Muscle of leg (tissue), 11 donors: Measurements from ENCODE around the gene RAB11FIP3. TPM values are rescaled to one million over a fixed set of nuclear protein-coding genes. Genes with fewer than 3 reads are reported as not detected.
A peak's percentile ranks its signal among the peaks of the same experiment; 100 is the strongest.

Experiments
- DNase-seq: peaks from one replicate; pipeline ENCODE4 v3.0.0; 2013
- H3K27ac ChIP-seq: one replicate; pipeline ENCODE4 v1.5.1; 2013; ENCODE audit warnings: mild to moderate bottlenecking, low read length, control low read depth
- H3K27me3 ChIP-seq: one replicate; pipeline ENCODE4 v1.6.1; 2013; ENCODE audit warnings: low read length; ENCODE audit not compliant: control insufficient read depth, insufficient read depth
- H3K36me3 ChIP-seq: one replicate; pipeline ENCODE4 v1.6.1; 2013; ENCODE audit warnings: low read length; ENCODE audit not compliant: control insufficient read depth, insufficient read depth
- H3K4me1 ChIP-seq: one replicate; pipeline ENCODE4 v1.6.1; 2013; ENCODE audit warnings: low read length; ENCODE audit not compliant: control insufficient read depth, insufficient read depth
- H3K4me3 ChIP-seq: one replicate; pipeline ENCODE4 v1.5.1; 2013; ENCODE audit warnings: low read length, control low read depth
- H3K9me3 ChIP-seq: replicated peaks from 2 replicates; pipeline ENCODE4 v1.6.1; 2013; ENCODE audit warnings: low read depth, low read length; ENCODE audit not compliant: control insufficient read depth
- WGBS: methylation state at CpG from one replicate; pipeline ENCODE4 v1.1.5; 2013; ENCODE audit warnings: missing lambda C conversion rate; ENCODE audit not compliant: insufficient coverage; 5-methylcytosine and 5-hydroxymethylcytosine counted together
- polyA plus RNA-seq, 8 donors: library from polyadenylated mRNA; unstranded; fragments of 120-200 nt; gene quantifications; one replicate each; pipeline versions ENCODE4 v1.2.1 to v1.2.3, GENCODE V29; 2013; ENCODE audit warnings: inconsistent platforms in 1 of 8, low replicate concordance in 1 of 8; ENCODE audit not compliant: insufficient read length in 8 of 8, insufficient read depth in 1 of 8
- total RNA-seq: library from RNA; stranded (reverse); fragments of 120-200 nt; gene quantifications from one replicate; pipeline ENCODE4 v1.2.4, GENCODE V29; 2013

RAB11FIP3 gene
- total and polyA plus RNA-seq, 9 donors = 13.9 to 35.8 (median 28.0) TPM

DNA sequence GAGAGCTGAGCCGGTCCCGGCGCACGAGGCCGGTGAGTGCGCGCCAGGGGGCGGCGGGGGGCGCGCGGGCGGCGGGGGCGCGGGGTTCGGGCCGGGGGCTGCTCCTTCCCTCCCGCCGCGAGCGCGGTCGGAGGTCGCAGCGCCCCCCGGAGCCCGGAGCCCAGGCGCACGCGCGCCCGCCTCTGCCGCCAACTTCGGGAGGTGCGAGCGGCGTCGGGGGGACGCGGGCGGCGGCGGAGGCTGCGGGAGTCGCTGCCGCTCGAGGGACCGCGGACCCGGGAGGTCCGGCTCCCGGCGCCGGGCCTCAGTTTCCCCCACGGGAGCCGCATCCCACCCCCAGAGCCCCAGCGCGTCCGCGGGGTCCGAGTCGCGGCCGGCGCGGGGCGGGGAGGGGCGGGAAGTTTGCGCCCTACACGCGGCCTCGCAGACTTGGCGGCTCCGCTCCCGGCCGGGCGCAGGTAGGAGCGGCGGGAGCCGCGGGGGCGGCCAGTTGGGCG lies 134.8 kb downstream of the RAB11FIP3 start, which contains the start of gene PRR35:
Gene PRR35 (plus strand): TSS at position 191 of the 497 bp plus-strand sequence. CDS start 2,901 bp downstream, outside the sequence.
- DNase-seq = no peak
- no peaks in the 10 kb centered on the region for H3K36me3 ChIP-seq
- H3K4me1 ChIP-seq = peaks cover 43% of the 10 kb centered on the region
- WGBS = under 1% methylated on average over 81 of the region's 84 CpGs
- H3K27ac ChIP-seq = no peak within 1 kb of the TSS
- no peak within 1 kb of the TSS for H3K4me3 ChIP-seq
- no peaks in the 10 kb centered on the region for H3K9me3 ChIP-seq
- peaks cover 59% of the 10 kb centered on the region for H3K27me3 ChIP-seq

GRCh38 chr16:560701-561412 lies 135.4 kb downstream of the RAB11FIP3 start:
- 30% methylated on average over 21 of the region's 54 CpGs for WGBS
- H3K9me3 ChIP-seq = no peaks in the 10 kb centered on the region
- H3K27me3 ChIP-seq = peaks cover 59% of the 10 kb centered on the region
- no peak overlapping the region for H3K27ac ChIP-seq
- no peak for DNase-seq
- H3K4me1 ChIP-seq = peaks cover 43% of the 10 kb centered on the region
- H3K4me3 ChIP-seq = no peak overlapping the region
- no peaks in the 10 kb centered on the region for H3K36me3 ChIP-seq

DNA sequence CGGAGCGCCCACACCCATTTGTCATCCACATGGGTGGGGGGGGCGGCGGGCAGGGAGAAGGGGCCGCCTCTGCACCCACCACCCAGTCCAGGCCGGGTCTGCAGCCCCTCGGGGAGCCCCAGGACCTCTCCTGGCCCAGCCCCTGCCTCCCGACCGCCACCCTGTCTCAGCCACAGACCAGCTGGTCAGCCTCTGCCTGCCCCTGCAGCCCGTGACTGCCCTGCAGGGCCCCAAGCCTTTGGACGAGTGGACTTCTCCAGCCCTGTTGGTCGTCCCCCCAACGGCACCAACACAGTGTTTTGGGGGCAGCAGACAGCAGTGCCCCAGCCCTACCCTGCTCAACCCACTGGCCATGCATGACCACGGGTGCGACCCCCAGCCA lies 136.0 kb downstream of the RAB11FIP3 start:
- Histone ChIP-seq H3K36me3 (no peaks in the 10 kb centered on the region), H3K9me3 (no peaks in the 10 kb centered on the region), H3K27me3 (peaks cover 59% of the 10 kb centered on the region), H3K27ac (no peak overlapping the region), H3K4me3 (no peak overlapping the region), H3K4me1 (peaks cover 43% of the 10 kb centered on the region)
- WGBS = 47% methylated on average over 7 of the region's 15 CpGs
- no peak for DNase-seq

DNA sequence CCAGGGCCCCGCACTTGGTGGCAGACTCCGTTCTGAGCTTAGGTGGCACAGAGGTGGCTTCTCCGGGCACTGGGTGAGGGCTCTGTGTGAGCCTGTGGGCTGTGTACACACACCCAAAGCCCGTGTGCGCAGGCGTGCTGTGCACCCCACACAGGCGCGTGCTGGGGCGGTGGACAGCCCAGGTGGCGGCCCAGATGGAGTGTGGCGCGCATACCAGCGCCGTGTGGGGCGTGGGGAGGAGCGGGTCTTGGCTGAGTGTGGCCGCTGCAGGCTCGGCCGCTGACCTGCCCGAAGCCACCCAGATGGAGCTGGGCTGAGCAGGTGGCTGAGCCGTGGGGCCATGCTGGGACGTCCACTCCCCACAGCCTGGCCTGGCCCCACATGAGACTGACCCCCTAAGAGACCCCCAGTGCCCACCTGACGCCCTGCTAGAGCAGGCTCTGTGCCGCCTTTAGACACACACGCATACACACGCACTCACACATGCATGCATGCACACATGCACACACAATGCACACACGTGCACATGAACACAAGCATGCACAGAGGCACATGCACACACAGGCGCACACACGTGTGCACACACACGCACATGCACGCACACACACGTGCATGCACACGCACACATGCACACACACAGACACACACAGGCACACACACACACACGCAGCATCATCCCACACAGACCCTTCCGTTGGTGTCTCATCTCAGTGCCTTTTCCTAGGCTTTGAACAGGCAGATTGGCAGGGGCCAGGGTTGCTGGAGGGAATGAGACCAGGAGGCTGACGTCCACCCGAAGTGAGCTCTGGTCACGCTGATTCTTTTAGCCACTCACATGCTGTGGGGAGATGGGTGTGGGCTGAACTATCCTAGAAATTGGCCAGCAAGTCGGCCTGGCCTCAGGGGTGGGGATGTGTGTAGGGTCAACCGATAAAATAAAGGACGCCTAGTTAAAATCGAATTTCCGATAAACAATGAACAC lies 136.8 kb downstream of the RAB11FIP3 start:
- Histone ChIP-seq H3K9me3 (no peaks in the 10 kb centered on the region), H3K36me3 (no peaks in the 10 kb centered on the region), H3K27ac (no peak overlapping the region), H3K27me3 (peaks cover 56% of the 10 kb centered on the region), H3K4me3 (no peak overlapping the region), H3K4me1 (peaks cover 46% of the 10 kb centered on the region)
- 77% methylated on average over 24 of the region's 43 CpGs for WGBS
- DNase-seq = no peak

- no peaks in the 10 kb centered on the region for H3K36me3 ChIP-seq
- H3K4me3 ChIP-seq = no peak overlapping the region
- 92% methylated on average over 19 of the region's 30 CpGs for WGBS
- peaks cover 52% of the 10 kb centered on the region for H3K4me1 ChIP-seq
- peaks cover 47% of the 10 kb centered on the region for H3K27me3 ChIP-seq
- DNase-seq = no peak
- H3K9me3 ChIP-seq = no peaks in the 10 kb centered on the region
- H3K27ac ChIP-seq = no peak overlapping the region
Measured at GRCh38 chr16:563072-563644, 137.7 kb downstream of the RAB11FIP3 start.

DNA sequence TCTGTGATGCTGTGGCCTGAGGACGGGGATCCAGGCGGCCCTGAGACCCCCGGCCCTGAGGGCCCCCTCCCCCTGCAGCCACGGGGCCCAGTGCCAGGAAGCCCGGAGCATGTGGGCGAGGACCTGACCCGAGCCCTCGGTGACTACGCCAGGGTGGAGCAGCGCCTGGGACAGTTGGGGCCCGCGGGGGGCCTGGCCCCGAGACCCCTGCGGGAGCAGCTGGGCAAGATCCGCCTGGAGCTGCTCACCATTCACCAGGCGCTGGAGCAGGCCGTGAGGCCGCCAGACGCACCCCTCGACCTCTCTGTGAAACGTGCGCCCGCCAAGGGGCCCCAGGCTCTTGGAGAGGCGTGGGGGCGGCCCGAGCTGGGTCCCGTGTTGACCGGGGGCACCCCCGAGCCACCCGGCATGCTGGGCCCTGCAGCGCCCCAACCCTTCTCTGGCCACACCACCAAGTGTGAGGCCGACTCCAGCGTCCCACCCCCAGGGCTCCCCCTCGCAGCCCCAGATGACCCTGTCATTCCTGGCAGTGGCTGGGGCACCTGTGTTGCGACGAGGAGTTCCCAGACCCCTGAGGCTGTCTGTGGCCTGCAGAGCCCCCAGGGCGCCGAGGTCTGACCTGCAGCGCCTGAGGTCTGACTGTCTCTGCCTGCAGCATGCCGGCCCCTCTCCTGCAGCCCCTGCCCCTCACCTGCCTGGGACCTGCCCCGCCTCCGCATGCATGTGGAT lies 139.4 kb downstream of the RAB11FIP3 start:
- Histone ChIP-seq H3K9me3 (no peaks in the 10 kb centered on the region), H3K4me3 (no peak overlapping the region), H3K27me3 (peaks cover 30% of the 10 kb centered on the region), H3K36me3 (no peaks in the 10 kb centered on the region), H3K4me1 (peaks cover 50% of the 10 kb centered on the region), H3K27ac (no peak overlapping the region)
- DNase-seq = no peak
- WGBS = 80% methylated on average over 36 of the region's 42 CpGs

DNA sequence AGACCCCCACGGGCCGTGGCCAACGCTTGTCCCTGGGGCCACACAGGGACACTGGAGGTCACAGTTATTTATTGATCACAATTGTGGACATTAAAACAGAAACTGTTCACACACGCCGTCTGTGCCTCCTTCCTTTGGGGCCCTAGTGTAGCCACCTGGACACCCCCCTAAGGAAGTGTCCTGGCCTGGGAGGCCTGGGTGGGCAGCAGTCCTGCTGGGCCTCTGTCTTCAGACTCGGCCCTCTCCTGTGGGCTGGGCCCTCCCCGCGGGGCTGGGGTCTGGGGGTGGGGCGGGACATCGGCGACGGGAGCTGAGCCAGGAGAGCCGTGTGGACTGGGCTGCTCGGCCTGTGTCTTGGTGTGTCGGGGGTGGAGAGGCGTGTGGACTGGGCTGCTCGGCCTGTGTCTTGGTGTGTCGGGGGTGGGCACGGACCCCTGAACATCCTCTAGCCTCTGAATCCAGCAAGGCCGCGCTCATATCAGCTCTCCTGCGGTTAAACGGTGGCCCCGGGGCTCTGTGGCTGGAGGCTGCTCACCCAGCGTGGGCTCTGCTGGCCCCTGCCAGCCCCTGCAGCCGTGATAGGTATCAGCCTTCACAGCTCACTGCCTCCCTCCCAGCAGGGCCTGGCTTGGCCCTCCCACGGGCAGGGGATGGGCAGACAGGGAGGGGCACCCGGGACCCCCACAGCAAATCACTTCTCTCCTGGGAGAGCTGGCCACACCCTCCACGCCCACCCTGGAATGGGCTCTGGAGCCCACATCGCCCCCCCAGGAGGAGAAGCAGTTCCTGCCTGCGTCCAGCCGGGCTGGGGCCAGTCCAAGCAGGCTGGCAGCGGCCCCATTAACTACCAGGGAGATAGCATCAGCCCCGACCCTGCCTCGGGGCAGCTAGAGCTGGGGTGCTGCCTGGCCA lies 140.2 kb downstream of the RAB11FIP3 start:
- Histone ChIP-seq H3K9me3 (no peaks in the 10 kb centered on the region), H3K27ac (no peak overlapping the region), H3K4me3 (no peak overlapping the region), H3K36me3 (no peaks in the 10 kb centered on the region), H3K27me3 (peaks cover 30% of the 10 kb centered on the region), H3K4me1 (peaks cover 52% of the 10 kb centered on the region)
- no peak for DNase-seq
- 28% methylated on average over 28 of the region's 35 CpGs for WGBS

- WGBS = 35% methylated on average over 15 of the region's 26 CpGs
- Histone ChIP-seq H3K36me3 (no peaks in the 10 kb centered on the region), H3K4me3 (peak within 1 kb of the TSS; percentile 32), H3K27me3 (peaks cover 19% of the 10 kb centered on the region), H3K27ac (peak within 1 kb of the TSS; percentile 72), H3K4me1 (peaks cover 54% of the 10 kb centered on the region), H3K9me3 (no peaks in the 10 kb centered on the region)
- peak; percentile 93 for DNase-seq
Measured at GRCh38 chr16:566475-567372, 141.3 kb downstream of the RAB11FIP3 start, which contains the start of gene NHLRC4. Gene NHLRC4 (plus strand): TSS chr16:567005. CDS start chr16:568048, 1,043 bp downstream.
